UCSD-AML1 (cell line): Measurements from ENCODE around the gene ANTXR2.
"Not testable (repeated sequence)": the region's sequence is repeated elsewhere in the genome, so short reads cannot be mapped to it uniquely, and the experiment has no call there.

Source experiments
- DNase-seq: peaks from one replicate; lab custom pipeline; 2025; ENCODE audit not compliant: unreplicated experiment; lab: John Stamatoyannopoulos, UW

ANTXR2 gene

GRCh38 chr4:80026100-80026499, 46.9 kb downstream of the ANTXR2 start:
- DNase-seq: no peak

GRCh38 chr4:80024335-80024734, 48.7 kb downstream of the ANTXR2 start:
- no peak for DNase-seq

- DNase-seq: no peak
Observed at GRCh38 chr4:80022282-80022681, 50.7 kb downstream of the ANTXR2 start.

- DNase-seq: peak; percentile 23
Observed at GRCh38 chr4:80017125-80017854, 55.7 kb downstream of the ANTXR2 start.

- DNase-seq: no peak
Observed at GRCh38 chr4:80016506-80016905, 56.5 kb downstream of the ANTXR2 start.

GRCh38 chr4:80015407-80016189, 57.4 kb downstream of the ANTXR2 start:
- no peak for DNase-seq

- DNase-seq: no peak
Observed at GRCh38 chr4:80014531-80014930, 58.5 kb downstream of the ANTXR2 start.

GRCh38 chr4:80012291-80012690, 60.7 kb downstream of the ANTXR2 start:
- no peak for DNase-seq

GRCh38 chr4:80011636-80012236, 61.3 kb downstream of the ANTXR2 start:
- no peak for DNase-seq

- DNase-seq: no peak
Observed at GRCh38 chr4:80010316-80010715, 62.7 kb downstream of the ANTXR2 start.

- no peak for DNase-seq
Observed at GRCh38 chr4:80009806-80010205, 63.2 kb downstream of the ANTXR2 start.

- no peak for DNase-seq
Observed at GRCh38 chr4:80008971-80009370, 64.1 kb downstream of the ANTXR2 start.

GRCh38 chr4:80008351-80008750, 64.7 kb downstream of the ANTXR2 start:
- DNase-seq: no peak

- DNase-seq: no peak
Observed at GRCh38 chr4:80007745-80008149, 65.3 kb downstream of the ANTXR2 start.

GRCh38 chr4:80006935-80007744, 65.9 kb downstream of the ANTXR2 start:
- DNase-seq: no peak

- no peak for DNase-seq
Observed at GRCh38 chr4:80005863-80006262, 67.2 kb downstream of the ANTXR2 start.

GRCh38 chr4:80004319-80004718, 68.7 kb downstream of the ANTXR2 start:
- DNase-seq: no peak

GRCh38 chr4:80002559-80002958, 70.5 kb downstream of the ANTXR2 start:
- DNase-seq: not testable (repeated sequence)

GRCh38 chr4:79999048-79999447, 74.0 kb downstream of the ANTXR2 start:
- DNase-seq: not testable (repeated sequence)

- no peak for DNase-seq
Observed at GRCh38 chr4:79998201-79998600, 74.8 kb downstream of the ANTXR2 start.

- DNase-seq: no peak
Observed at GRCh38 chr4:79996851-79997250, 76.2 kb downstream of the ANTXR2 start.
